Kidney epithelial cell (primary cell): Measurements from ENCODE around the gene PZP. TPM values are rescaled to one million over a fixed set of nuclear protein-coding genes. Genes with fewer than 3 reads are reported as not detected.
"Not testable (repeated sequence)": the region's sequence is repeated elsewhere in the genome, so short reads cannot be mapped to it uniquely, and the experiment has no call there.

Experiments used
- DNase-seq: peaks from one replicate; pipeline ENCODE4 v3.0.0-alpha.2; 2010; ENCODE audit warnings: low read depth
- H3K27me3 ChIP-seq: 2 replicates; pipeline ENCODE4 v1.6.0; 2011; ENCODE audit warnings: low read length; ENCODE audit not compliant: control insufficient read depth, insufficient read depth
- H3K36me3 ChIP-seq: 2 replicates; pipeline ENCODE4 v1.5.1; 2011; ENCODE audit warnings: low read length; ENCODE audit not compliant: control insufficient read depth, insufficient read depth
- H3K4me3 ChIP-seq: 2 replicates; pipeline ENCODE4 v1.5.1; 2011; ENCODE audit warnings: low read depth, mild to moderate bottlenecking, control low read depth, low read length
- CTCF ChIP-seq: IDR thresholded peaks from 2 replicates; pipeline ENCODE4 v1.5.1; 2011; ENCODE audit warnings: mild to moderate bottlenecking, moderate library complexity, low read length, control low read depth, inconsistent platforms; ENCODE audit not compliant: insufficient read depth, poor library complexity, severe bottlenecking
- total RNA-seq: library from RNA; depleted of rRNA; stranded (reverse); fragments of >200 nt; gene quantifications from 2 replicates; pipeline ENCODE4 v1.2.3, GENCODE V29; 2015

PZP gene
- total RNA-seq: not detected in 2 replicates

DNA sequence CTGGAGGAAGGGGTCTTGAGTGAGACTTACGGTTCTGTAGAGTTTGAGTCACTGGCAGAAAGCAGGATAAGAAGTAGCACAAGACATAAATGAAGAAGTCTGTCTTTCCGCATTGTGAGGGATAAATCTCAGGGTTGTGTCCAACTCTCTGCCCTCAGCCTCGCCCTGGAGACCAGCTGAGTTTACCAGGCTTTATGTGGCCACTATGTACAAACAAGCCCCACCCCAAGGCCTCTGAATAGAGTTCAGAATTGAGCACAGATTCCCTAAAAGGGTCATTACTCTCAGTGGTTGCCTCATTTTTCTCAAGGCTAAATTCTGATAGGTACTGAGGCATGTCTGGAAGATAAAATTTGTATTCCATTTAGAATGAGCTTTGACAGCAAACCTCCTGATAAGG is at the start of gene PZP:
TSS of gene PZP (minus strand) at position 167 of the 400 bp plus-strand sequence. CDS start at position 113, 54 bp downstream.
- TF ChIP-seq CTCF: no peak
- Histone ChIP-seq H3K27me3 (no peaks in the 10 kb centered on the region), H3K4me3 (no peak within 1 kb of the TSS), H3K36me3 (no peaks in the 10 kb centered on the region)
- no peak for DNase-seq

DNA sequence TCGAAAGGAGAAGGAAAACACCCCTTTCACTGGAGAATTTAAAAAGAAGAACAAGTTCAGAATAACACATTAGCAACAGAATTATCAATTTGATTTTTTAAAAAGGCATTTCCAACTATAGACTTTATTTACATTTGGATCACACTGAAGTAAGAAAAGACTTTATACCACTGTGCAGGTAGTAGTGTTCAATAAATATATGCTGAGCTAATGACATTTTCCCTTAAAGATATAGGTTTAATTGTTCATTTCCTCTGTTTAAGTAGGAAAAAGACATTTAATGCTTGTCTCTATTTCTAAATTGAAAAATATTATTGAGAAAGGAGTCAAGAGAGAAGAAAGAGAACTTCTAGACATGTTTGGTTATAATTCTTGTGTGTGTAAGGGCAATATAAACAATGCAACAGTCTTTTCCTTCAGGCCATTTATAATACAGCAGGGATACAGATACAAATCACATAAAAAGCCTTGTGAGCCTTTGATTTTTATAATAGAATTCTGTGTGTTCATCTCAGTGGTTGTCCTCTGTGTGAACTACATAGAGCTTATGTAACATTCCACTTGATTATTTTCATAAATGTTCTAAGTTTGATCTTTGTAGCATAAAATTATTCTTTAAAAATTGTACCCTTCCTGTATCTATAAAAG is 48.7 kb upstream of the PZP start:
- no peaks in the 10 kb centered on the region for H3K27me3 ChIP-seq
- H3K4me3 ChIP-seq: no peak overlapping the region
- TF ChIP-seq CTCF: no peak
- DNase-seq: no peak
- no peaks in the 10 kb centered on the region for H3K36me3 ChIP-seq

- no peak for DNase-seq
- Histone ChIP-seq H3K27me3 (no peaks in the 10 kb centered on the region), H3K4me3 (no peak overlapping the region), H3K36me3 (no peaks in the 10 kb centered on the region)
- TF ChIP-seq CTCF: no peak
These were observed 48.1 kb upstream of the PZP start for GRCh38 chr12:9256341-9256740.

- TF ChIP-seq CTCF: no peak
- no peaks in the 10 kb centered on the region for H3K36me3 ChIP-seq
- DNase-seq: no peak
- no peak overlapping the region for H3K4me3 ChIP-seq
- H3K27me3 ChIP-seq: no peaks in the 10 kb centered on the region
These were observed 47.6 kb upstream of the PZP start for GRCh38 chr12:9255837-9256236.

DNA sequence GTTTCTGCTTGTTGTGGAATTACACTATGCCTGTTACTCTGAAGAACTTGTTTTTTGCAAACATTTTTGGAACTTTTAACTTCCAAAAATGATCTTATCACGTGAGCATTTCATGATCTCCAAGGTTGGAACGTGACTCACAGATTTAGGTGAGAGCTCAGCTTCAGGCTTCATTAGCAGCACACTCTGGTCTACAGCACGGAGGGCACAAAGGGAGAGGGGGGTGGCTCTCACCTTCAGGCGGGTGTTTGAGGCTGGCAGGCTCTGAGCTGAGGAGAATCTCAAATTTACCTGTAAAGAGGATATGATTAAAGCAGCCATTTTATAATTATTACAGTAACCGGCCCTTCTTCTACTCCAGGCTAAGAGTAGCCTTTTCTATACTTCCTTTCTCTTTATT is 45.3 kb upstream of the PZP start:
- Histone ChIP-seq H3K27me3 (no peaks in the 10 kb centered on the region), H3K4me3 (no peak overlapping the region), H3K36me3 (no peaks in the 10 kb centered on the region)
- DNase-seq: no peak
- no peak for TF ChIP-seq CTCF

DNA sequence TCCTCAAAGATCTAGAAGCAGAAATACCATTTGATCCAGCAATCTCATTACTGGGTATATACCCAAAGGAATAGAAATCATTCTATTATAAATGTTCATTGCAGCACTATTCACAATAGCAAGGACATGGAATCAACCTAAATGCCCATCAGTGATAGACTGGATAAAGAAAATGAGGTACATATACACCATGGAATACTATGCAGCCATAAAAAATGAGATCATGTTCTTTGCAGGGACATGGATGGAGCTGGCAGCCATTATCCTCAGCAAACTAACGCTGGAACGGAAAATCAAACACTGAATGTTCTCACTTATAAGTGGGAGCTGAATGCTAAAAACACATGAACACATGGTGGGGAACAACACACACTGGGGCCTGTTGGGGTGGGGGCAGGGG is 44.6 kb upstream of the PZP start:
- H3K4me3 ChIP-seq, H3K36me3 ChIP-seq, DNase-seq, H3K27me3 ChIP-seq: not testable (repeated sequence)
